Fibroblast of skin of back (primary cell): ENCODE measurements around the gene CTAGE9.

Source experiments
- DNase-seq: peaks from one replicate; pipeline ENCODE4 v3.0.0-alpha.2; 2013

CTAGE9 gene

DNA sequence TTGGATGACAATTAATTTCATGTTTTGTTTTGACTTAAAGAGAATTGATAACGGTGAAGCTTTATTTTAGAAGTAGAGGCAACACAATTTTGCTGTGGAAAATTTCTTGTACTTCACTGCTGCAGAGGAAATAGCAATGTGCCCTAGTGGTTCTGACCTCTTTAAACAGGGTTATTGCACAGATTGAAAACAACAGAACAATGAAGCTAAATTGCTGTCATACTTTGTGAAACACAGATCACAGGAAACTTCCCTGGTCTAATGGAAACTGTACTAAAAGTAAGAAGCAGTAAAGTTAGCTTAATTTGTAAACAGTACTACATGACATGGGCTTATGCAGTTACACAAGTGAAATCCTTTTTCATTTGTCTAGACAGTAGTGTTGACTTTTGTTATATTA lies 40.9 kb downstream of the CTAGE9 start:
- no peak for DNase-seq

DNA sequence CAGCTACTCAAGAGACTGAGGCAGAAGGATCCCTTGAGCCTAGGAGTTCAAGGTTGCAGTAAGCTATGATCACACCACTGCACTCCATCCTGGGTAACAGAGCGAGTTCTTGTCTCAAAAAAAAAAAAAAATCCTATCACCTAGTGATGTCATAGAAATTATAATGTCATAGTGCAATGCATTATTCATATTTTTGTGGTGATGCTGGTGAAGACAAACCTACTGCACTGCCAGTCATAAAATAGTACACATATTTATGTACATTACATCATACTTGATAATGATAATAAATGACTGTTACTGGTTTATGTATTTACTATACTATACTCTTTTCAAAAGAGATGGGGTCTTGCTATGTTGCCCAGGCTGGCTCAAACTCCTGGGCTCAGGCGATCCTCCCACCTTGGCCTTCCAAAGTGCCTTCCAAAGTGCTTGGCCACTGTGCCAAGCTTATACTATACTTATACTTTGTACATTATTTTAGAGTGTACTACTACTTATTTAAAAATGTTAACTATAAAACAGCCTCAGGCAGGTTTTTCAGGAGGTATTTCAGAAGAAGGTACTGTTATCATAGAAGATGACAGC lies 47.1 kb downstream of the CTAGE9 start:
- DNase-seq: no peak

DNA sequence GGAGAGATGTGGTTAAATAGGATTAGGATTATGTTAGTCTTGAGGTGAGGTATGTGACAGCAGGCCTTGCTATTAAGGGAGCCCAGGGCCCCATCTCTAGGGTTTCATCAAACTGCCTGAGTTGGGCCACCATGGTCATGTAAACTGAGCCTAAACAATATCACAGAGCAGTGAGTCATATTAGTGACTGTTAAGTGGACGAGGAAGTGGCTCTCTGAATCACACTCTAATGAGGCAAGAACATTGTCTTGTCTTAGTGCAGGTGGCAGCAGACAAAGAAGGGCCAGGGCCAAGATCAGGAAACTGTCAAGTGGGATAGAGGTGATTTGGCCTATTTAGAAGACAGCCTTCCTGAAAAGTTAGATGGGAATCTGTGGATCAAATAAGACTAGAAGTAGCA lies 50.6 kb downstream of the CTAGE9 start:
- peak; percentile 23 for DNase-seq
